HepG2 (cell line): ENCODE data around the gene ZNF503. TPM values are rescaled to one million over a fixed set of nuclear protein-coding genes. Genes with fewer than 3 reads are reported as not detected.

Source experiments
- EED ChIP-seq: sonication (generic); formaldehyde crosslinking; IDR thresholded peaks from 2 replicates; pipeline ENCODE4 v1.5.0; 2020; ENCODE audit warnings: mild to moderate bottlenecking, missing genetic modification reagents
- MEIS2 ChIP-seq: sonication (generic); formaldehyde crosslinking; IDR thresholded peaks from 2 replicates; pipeline ENCODE4 v1.9.0; 2021; ENCODE audit warnings: mild to moderate bottlenecking, missing genetic modification reagents
- NONO ChIP-seq, 2 experiments: fragments of 450-650 bp in 1 of 2; sonication (generic) in 1 of 2; formaldehyde crosslinking in 1 of 2; IDR thresholded peaks in 1 of 2; conservative IDR thresholded peaks in 1 of 2; 2 replicates each; pipeline versions ENCODE4 v1.6.1 to v1.8.0; 2017 to 2022; ENCODE audit warnings: mild to moderate bottlenecking in 1 of 2, missing genetic modification reagents in 1 of 2, moderate library complexity in 1 of 2
- RFXAP ChIP-seq: sonication (generic); formaldehyde crosslinking; IDR thresholded peaks from 2 replicates; pipeline ENCODE4 v1.4.0; 2020; ENCODE audit warnings: missing genetic modification reagents, borderline replicate concordance
- ZFP90 ChIP-seq: sonication (generic); formaldehyde crosslinking; IDR thresholded peaks from 2 replicates; pipeline ENCODE4 v1.8.0; 2022; ENCODE audit warnings: missing genetic modification reagents, mild to moderate bottlenecking, inconsistent platforms, borderline replicate concordance
- ZNF180 ChIP-seq: sonication (generic); formaldehyde crosslinking; IDR thresholded peaks from 2 replicates; pipeline ENCODE4 v1.4.0; 2020; ENCODE audit warnings: low read depth, missing genetic modification reagents, borderline replicate concordance
- ZNF414 ChIP-seq: sonication (generic); formaldehyde crosslinking; IDR thresholded peaks from 2 replicates; pipeline ENCODE4 v1.5.0; 2020; ENCODE audit warnings: missing genetic modification reagents
- ZSCAN21 ChIP-seq: sonication (generic); formaldehyde crosslinking; IDR thresholded peaks from 2 replicates; pipeline ENCODE4 v1.8.0; 2022; ENCODE audit warnings: mild to moderate bottlenecking, missing genetic modification reagents, moderate library complexity, borderline replicate concordance
- ZSCAN31 ChIP-seq: sonication (generic); formaldehyde crosslinking; IDR thresholded peaks from 2 replicates; pipeline ENCODE4 v1.5.0; 2020; ENCODE audit warnings: low read depth, mild to moderate bottlenecking, missing genetic modification reagents
- polyA plus RNA-seq, 8 experiments: library from polyadenylated mRNA; depleted of rRNA in 3 of 8; stranded (reverse) in 7 of 8; unstranded in 1 of 8; fragments of >200 nt; fragmentation: Illumina TruSeq in 4 of 8; extraction: Trizol in 4 of 8; gene quantifications; 2 replicates each; pipeline versions ENCODE4 v1.2.1 to v1.2.3, GENCODE V29; 2011 to 2016; ENCODE audit warnings: low read depth in 4 of 8, missing spikeins in 1 of 8, mixed read lengths in 1 of 8; ENCODE audit not compliant: insufficient read depth in 1 of 8
- total RNA-seq, 5 experiments: library from RNA; depleted of rRNA; stranded (reverse); fragments of >200 nt; fragmentation: Illumina TruSeq; extraction: Trizol; gene quantifications; 2 replicates each; pipeline ENCODE4 v1.2.3, GENCODE V29; 2016; ENCODE audit warnings: low read depth in 1 of 5
- TF ChIP-seq, protein P1 (sequence below): sonication (generic); formaldehyde crosslinking; IDR thresholded peaks from 2 replicates; pipeline ENCODE4 v1.9.0; 2021; ENCODE audit warnings: missing genetic modification reagents, borderline replicate concordance
- TF ChIP-seq, protein P2 (sequence below): sonication (generic); formaldehyde crosslinking; IDR thresholded peaks from 2 replicates; pipeline ENCODE4 v1.5.0; 2020; ENCODE audit warnings: missing genetic modification reagents
- TF ChIP-seq, protein P3 (sequence below): sonication (generic); formaldehyde crosslinking; IDR thresholded peaks from 2 replicates; pipeline ENCODE4 v1.4.0; 2020; ENCODE audit warnings: missing genetic modification reagents
- TF ChIP-seq, protein P4 (sequence below): sonication (generic); formaldehyde crosslinking; IDR thresholded peaks from 2 replicates; pipeline ENCODE4 v1.5.0; 2020; ENCODE audit warnings: mild to moderate bottlenecking, missing genetic modification reagents, borderline replicate concordance
- TF ChIP-seq, protein P5 (sequence below): IDR thresholded peaks from 2 replicates; pipeline ENCODE4 v1.6.1; 2016; ENCODE audit warnings: mild to moderate bottlenecking, missing biosample characterization, missing genetic modification reagents

ZNF503 gene
- total and polyA plus RNA-seq, 2 of the 13 experiments (the other 11 are each of a cell fraction or from before 2014, with no cell fraction given) = 2.7 to 8.3 TPM

DNA sequence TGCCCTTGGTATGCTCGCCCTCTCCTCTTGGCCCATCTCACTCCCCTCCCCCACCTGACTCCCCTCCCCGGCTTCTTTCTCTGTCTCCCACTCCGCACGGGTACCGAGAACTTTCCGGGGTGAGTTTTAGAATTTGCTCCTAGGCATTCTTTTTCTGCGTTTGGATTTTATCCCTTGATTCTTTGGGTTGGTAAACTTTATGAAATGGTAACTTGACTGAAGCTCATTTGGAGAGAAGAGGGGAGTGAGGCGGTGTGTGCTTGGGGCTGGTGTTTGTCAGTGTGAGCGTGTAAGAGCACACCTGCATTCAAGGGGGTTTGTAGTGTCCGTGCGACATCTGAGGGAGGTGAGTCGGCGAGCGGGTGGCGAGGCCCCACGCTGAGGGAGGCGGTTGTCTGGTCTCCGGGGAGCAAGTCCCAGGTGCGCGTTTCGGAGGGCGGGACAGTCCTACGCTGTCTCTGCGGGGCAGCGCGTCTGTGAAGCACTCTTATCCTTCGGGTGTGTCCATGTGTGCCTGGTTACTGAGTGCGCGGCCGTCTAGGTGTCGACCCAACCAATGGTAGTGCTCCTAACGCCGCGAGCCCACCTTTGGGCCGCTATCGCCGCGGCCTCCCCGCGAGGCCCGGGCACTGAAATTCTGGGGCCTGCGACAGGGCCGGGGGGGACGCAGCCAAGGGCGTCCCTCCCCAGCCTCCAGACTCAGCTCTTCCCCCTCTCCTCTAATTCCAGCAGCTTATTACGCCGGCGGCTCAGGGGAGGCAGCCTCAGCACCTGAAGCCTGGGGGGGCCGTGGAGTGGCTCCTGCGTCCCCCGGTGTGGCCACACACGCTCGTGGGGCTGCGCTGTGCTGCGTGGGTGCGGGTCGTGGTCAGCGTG lies 2.6 kb upstream of the ZNF503 start (continued):
- TF ChIP-seq ZNF414 (CRISPR knock-in tag) = no peak
- TF ChIP-seq, protein P1, sequence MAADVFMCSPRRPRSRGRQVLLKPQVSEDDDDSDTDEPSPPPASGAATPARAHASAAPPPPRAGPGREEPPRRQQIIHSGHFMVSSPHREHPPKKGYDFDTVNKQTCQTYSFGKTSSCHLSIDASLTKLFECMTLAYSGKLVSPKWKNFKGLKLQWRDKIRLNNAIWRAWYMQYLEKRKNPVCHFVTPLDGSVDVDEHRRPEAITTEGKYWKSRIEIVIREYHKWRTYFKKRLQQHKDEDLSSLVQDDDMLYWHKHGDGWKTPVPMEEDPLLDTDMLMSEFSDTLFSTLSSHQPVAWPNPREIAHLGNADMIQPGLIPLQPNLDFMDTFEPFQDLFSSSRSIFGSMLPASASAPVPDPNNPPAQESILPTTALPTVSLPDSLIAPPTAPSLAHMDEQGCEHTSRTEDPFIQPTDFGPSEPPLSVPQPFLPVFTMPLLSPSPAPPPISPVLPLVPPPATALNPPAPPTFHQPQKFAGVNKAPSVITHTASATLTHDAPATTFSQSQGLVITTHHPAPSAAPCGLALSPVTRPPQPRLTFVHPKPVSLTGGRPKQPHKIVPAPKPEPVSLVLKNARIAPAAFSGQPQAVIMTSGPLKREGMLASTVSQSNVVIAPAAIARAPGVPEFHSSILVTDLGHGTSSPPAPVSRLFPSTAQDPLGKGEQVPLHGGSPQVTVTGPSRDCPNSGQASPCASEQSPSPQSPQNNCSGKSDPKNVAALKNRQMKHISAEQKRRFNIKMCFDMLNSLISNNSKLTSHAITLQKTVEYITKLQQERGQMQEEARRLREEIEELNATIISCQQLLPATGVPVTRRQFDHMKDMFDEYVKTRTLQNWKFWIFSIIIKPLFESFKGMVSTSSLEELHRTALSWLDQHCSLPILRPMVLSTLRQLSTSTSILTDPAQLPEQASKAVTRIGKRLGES = 0 out of 2 replicates have a peak, but pooled peaks have one; percentile 40
- TF ChIP-seq, protein P2, sequence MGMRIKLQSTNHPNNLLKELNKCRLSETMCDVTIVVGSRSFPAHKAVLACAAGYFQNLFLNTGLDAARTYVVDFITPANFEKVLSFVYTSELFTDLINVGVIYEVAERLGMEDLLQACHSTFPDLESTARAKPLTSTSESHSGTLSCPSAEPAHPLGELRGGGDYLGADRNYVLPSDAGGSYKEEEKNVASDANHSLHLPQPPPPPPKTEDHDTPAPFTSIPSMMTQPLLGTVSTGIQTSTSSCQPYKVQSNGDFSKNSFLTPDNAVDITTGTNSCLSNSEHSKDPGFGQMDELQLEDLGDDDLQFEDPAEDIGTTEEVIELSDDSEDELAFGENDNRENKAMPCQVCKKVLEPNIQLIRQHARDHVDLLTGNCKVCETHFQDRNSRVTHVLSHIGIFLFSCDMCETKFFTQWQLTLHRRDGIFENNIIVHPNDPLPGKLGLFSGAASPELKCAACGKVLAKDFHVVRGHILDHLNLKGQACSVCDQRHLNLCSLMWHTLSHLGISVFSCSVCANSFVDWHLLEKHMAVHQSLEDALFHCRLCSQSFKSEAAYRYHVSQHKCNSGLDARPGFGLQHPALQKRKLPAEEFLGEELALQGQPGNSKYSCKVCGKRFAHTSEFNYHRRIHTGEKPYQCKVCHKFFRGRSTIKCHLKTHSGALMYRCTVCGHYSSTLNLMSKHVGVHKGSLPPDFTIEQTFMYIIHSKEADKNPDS (CRISPR knock-in tag) = peak; percentile 75; the same call in 1 of the 2 replicates
- peak; percentile 19; the same call in 1 of the 2 replicates for TF ChIP-seq EED
- TF ChIP-seq, protein P3, sequence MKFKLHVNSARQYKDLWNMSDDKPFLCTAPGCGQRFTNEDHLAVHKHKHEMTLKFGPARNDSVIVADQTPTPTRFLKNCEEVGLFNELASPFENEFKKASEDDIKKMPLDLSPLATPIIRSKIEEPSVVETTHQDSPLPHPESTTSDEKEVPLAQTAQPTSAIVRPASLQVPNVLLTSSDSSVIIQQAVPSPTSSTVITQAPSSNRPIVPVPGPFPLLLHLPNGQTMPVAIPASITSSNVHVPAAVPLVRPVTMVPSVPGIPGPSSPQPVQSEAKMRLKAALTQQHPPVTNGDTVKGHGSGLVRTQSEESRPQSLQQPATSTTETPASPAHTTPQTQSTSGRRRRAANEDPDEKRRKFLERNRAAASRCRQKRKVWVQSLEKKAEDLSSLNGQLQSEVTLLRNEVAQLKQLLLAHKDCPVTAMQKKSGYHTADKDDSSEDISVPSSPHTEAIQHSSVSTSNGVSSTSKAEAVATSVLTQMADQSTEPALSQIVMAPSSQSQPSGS = no peak
- TF ChIP-seq, protein P4, sequence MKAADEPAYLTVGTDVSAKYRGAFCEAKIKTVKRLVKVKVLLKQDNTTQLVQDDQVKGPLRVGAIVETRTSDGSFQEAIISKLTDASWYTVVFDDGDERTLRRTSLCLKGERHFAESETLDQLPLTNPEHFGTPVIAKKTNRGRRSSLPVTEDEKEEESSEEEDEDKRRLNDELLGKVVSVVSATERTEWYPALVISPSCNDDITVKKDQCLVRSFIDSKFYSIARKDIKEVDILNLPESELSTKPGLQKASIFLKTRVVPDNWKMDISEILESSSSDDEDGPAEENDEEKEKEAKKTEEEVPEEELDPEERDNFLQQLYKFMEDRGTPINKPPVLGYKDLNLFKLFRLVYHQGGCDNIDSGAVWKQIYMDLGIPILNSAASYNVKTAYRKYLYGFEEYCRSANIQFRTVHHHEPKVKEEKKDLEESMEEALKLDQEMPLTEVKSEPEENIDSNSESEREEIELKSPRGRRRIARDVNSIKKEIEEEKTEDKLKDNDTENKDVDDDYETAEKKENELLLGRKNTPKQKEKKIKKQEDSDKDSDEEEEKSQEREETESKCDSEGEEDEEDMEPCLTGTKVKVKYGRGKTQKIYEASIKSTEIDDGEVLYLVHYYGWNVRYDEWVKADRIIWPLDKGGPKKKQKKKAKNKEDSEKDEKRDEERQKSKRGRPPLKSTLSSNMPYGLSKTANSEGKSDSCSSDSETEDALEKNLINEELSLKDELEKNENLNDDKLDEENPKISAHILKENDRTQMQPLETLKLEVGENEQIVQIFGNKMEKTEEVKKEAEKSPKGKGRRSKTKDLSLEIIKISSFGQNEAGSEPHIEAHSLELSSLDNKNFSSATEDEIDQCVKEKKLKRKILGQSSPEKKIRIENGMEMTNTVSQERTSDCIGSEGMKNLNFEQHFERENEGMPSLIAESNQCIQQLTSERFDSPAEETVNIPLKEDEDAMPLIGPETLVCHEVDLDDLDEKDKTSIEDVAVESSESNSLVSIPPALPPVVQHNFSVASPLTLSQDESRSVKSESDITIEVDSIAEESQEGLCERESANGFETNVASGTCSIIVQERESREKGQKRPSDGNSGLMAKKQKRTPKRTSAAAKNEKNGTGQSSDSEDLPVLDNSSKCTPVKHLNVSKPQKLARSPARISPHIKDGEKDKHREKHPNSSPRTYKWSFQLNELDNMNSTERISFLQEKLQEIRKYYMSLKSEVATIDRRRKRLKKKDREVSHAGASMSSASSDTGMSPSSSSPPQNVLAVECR (CRISPR knock-in tag) = peak; percentile 43; the same call in 1 of the 2 replicates
- peak; percentile 77 for TF ChIP-seq RFXAP
- TF ChIP-seq, protein P5, sequence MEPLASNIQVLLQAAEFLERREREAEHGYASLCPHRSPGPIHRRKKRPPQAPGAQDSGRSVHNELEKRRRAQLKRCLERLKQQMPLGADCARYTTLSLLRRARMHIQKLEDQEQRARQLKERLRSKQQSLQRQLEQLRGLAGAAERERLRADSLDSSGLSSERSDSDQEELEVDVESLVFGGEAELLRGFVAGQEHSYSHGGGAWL (CRISPR knock-in tag) = peak; percentile 52; the same call in 1 of the 2 replicates
- TF ChIP-seq ZNF180 (CRISPR knock-in tag) = no peak
- TF ChIP-seq ZSCAN31 = 0 out of 2 replicates have a peak, but pooled peaks have one; percentile 13
- peak; percentile 44 for TF ChIP-seq ZFP90 (CRISPR knock-in tag)
- TF ChIP-seq MEIS2 (CRISPR knock-in tag) = peak; percentile 48; the same call in 1 of the 2 replicates
- TF ChIP-seq NONO (IDR thresholded peaks at IDR 0.05) = no peak
- TF ChIP-seq NONO (CRISPR knock-in tag; conservative IDR thresholded peaks at IDR 0.05) = peak; percentile 62; the same call in 1 of the 2 replicates
- TF ChIP-seq ZSCAN21 (CRISPR knock-in tag) = peak; percentile 79
